Gastrocnemius medialis (tissue), 4 donors: ENCODE results near the gene TOR2A.

Source experiments
- POLR2A ChIP-seq, 2 donors: fragments of 450-650 bp; IDR thresholded peaks; one replicate each; pipeline ENCODE4 v1.6.1; 2017; ENCODE audit warnings: antibody characterized with exemption in 2 of 2, mild to moderate bottlenecking in 2 of 2, moderate library complexity in 2 of 2
- TF ChIP-seq, protein P1 (sequence below), 5 experiments: fragments of 450-650 bp in 3 of 5; fragments of 200-600 bp in 2 of 5; sonication (generic) in 2 of 5; IDR thresholded peaks in 4 of 5; conservative IDR thresholded peaks in 1 of 5; 1 replicate in 4 of 5; 2 replicates in 1 of 5; pipeline ENCODE4 v1.5.1; 2016 to 2019; ENCODE audit warnings: antibody characterized with exemption in 5 of 5, mild to moderate bottlenecking in 3 of 5, moderate library complexity in 3 of 5

DNA sequence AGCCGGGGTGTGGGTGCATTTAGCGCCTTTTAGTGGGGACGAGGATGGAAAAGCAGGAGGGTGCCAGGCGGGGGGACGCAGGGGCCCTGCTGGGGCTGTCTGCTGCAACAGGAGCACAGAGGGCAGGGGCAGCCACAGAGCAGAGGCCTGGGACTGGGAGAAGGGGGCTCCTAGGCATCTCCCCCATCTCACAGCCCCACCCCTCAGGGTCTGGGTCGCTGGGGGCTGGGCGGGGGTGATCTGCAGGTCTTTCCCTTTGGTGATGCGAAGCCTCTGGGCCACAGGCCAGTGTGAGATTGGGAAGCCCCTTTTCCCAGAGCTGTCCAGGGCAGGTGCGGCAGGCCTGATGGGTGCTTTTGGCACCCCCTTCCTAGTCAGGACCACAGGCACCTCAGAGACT is 4.8 kb downstream of the TOR2A start:
- TF ChIP-seq, protein P1, sequence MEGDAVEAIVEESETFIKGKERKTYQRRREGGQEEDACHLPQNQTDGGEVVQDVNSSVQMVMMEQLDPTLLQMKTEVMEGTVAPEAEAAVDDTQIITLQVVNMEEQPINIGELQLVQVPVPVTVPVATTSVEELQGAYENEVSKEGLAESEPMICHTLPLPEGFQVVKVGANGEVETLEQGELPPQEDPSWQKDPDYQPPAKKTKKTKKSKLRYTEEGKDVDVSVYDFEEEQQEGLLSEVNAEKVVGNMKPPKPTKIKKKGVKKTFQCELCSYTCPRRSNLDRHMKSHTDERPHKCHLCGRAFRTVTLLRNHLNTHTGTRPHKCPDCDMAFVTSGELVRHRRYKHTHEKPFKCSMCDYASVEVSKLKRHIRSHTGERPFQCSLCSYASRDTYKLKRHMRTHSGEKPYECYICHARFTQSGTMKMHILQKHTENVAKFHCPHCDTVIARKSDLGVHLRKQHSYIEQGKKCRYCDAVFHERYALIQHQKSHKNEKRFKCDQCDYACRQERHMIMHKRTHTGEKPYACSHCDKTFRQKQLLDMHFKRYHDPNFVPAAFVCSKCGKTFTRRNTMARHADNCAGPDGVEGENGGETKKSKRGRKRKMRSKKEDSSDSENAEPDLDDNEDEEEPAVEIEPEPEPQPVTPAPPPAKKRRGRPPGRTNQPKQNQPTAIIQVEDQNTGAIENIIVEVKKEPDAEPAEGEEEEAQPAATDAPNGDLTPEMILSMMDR (IDR thresholded peaks at IDR 0.05 in 4 of 5, conservative IDR thresholded peaks at IDR 0.05 in 1 of 5) = no peak
- no peak for TF ChIP-seq POLR2A (IDR thresholded peaks at IDR 0.05)
